ELR (cell line): ENCODE measurements around the gene EIF2D.
"Not testable (repeated sequence)": the region's sequence is repeated elsewhere in the genome, so short reads cannot be mapped to it uniquely, and the experiment has no call there.

Source experiments
- DNase-seq: peaks from one replicate; pipeline ENCODE4 v3.0.0-alpha.2; 2015; ENCODE audit warnings: low read depth

EIF2D gene

GRCh38 chr1:206586501-206587445, 25.5 kb downstream of the EIF2D start:
- no peak for DNase-seq

DNA sequence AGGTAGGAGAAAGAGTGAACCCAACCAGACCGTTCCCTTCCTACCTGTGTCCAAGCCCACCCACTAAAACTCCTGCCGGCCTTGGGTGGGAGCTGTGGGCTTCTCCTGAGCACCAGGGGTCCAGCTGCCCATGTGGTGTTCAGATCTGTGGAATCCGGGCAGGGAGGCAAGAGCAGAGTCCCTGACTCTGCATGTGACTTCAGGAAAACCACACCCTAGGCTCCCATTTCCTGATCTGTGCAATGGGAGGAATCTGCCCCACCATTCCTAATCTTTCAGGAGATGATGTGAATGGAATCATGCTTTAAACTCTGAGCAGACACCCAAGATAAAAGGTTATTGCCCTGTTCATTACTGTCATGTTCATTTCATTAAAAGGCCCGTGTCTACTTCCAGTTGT, 27.6 kb downstream of the EIF2D start:
- no peak for DNase-seq

GRCh38 chr1:206583707-206584648, 28.3 kb downstream of the EIF2D start:
- DNase-seq, result peak; percentile 77

- no peak for DNase-seq
Measured at GRCh38 chr1:206582971-206583706, 29.1 kb downstream of the EIF2D start.

DNA sequence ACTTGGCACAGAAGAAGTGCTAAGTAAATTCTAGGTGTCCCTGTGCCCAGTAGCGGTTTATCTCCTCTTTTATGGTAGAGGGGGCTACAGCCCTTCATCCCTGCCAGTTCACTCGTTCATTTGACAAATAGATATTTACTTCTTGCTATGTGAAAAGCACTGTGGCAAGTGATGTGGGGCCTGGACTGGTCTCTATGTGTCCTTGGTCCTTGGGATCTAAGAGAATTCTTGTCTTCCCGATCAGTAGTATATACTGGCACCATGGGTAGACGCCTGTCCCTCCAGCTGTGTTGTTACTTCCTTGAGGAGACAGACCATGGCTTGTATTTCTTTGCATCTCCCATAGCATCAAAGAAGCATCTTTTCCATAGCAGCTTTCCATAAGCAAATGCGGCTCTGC, 29.7 kb downstream of the EIF2D start:
- DNase-seq, result no peak

DNA sequence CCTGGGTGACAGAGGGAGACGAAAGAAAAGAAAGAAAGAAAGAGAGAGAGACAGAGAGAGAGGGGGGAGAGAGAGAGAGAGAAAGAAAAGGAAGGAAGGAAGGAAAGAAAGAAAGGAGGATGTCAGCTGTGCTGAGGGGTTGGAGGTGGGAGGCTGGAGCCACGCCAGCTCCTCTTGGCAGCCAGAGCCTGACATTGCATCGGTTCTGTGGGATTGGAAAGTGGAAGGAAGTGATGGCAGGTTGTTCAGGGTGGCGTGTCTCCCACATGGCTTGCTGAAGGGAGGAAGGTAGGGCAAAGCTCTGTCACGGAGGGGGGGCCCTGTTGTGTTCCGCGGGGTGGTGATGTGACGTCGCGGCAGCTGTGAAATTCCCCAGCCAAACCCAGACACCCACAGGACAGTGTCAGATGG, 30.7 kb downstream of the EIF2D start:
- no peak for DNase-seq

DNA sequence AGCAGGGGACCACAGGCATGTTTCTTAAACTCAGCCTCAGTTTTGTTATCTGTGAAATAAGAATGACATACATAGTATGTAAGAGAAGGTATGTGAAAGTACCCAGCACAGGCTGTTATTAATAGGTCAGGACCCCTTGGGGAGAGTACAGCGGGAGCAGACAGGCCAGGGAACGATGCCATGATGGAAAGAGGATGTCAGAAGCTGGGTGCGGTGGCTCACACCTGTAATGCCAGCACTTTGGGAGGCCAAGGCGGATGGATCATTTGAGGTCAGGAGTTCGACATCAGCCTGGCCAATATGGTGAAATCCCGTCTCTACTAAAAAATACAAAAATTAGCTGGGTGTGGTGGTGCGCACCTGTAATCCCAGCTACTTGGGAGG, 31.2 kb downstream of the EIF2D start:
- not testable (repeated sequence) for DNase-seq

- no peak for DNase-seq
Measured at GRCh38 chr1:206580438-206581113, 31.7 kb downstream of the EIF2D start.

DNA sequence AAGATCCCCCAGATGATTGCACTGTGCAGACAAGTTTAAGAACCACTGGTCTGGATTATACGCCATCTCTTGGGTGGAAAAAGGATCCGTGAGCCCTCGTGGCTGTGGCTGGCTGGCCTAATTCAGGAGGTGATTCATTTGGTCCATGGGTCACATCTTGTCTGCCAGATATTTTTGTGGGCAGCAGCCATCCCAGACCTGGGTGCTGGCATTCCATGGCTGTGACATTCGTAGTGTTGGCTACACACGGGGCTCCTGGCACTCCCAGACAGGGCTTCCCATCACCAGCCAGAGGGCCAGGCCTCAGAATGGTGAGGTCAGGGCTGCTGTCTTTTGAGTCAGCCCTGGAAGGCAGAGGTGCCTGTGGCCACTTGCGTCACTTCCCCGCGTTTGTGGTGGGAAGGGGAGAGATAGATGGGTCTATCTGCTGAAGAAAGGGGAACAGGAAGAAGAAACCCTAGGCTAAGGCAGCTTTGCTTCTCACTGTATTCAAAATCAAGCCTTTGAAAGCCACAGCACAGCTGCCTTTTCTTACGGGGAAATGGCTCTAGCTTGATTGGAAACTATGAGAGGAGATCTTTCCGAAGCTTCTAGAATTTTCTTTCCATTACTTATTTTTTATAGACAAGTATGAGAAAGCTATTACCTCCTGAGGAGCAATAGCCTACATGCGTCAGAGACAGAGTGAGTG, 32.4 kb downstream of the EIF2D start:
- DNase-seq, result peak; percentile 66

GRCh38 chr1:206578978-206579374, 33.3 kb downstream of the EIF2D start:
- DNase-seq, result no peak

GRCh38 chr1:206578068-206578977, 33.9 kb downstream of the EIF2D start:
- DNase-seq, result peak; percentile 42

- no peak for DNase-seq
Measured at GRCh38 chr1:206577626-206578025, 34.6 kb downstream of the EIF2D start.

DNA sequence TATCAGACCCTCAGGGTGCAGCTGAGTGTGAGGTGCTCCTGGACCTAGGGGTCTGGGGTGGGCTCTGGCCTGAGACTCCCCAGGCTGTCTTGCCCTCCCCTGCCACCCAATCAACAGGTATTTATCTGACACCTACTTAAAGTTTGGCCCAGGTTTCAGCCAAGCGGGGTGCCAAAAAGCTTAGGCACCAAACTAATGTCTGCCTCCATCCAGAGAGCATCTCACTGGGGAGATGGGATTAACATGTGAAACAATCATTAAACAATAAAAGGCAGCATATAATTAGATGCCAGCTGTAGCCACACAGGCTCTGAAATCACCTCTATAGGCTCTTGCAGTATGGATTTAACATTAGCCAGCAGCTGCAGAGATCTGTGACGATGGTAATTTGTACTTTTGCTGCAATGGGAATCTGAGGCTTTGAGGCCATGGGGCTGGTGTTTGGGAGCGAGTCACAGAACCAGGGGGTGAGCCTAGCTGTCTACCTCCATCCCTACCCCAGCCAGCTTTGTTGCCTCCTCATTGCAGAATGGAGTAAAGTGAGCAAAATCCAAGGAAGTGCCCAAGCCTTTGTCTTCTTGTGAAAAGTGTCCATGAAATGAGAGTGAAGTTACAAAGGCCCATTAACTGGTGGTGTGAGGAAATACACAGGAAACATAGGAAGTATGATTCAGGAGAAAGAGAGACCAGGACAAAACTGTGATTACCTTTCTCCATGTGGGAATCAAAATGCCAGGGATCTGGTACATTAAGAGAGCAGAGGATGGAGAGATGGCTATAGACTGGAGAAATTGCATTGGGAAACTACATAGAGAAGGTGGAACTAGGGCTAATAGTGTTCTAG, 36.1 kb downstream of the EIF2D start:
- no peak for DNase-seq

GRCh38 chr1:206575165-206575893, 36.9 kb downstream of the EIF2D start:
- DNase-seq, result peak; percentile 54

DNA sequence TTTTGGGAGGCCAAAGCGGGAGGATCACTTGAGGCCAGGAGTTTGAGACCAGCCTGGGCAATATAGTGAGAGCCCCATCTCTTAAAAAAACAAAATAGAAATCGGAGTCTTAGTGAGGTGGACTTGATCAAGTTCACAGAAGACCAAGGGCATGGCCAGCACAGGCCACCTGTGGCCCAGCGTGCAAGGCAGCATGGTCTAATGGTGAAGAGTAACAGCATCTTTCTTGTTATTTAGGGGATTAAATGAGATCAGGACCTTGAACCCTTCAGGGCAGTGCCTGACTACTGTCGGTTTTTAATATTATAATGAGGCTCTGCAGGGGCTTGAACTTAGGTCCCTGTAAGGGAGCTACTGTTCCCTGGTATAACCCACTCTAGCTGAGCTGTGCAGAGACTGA, 38.5 kb downstream of the EIF2D start:
- no peak for DNase-seq

- DNase-seq, result no peak
Measured at GRCh38 chr1:206573319-206573718, 38.9 kb downstream of the EIF2D start.

- no peak for DNase-seq
Measured at GRCh38 chr1:206572835-206573234, 39.4 kb downstream of the EIF2D start.

DNA sequence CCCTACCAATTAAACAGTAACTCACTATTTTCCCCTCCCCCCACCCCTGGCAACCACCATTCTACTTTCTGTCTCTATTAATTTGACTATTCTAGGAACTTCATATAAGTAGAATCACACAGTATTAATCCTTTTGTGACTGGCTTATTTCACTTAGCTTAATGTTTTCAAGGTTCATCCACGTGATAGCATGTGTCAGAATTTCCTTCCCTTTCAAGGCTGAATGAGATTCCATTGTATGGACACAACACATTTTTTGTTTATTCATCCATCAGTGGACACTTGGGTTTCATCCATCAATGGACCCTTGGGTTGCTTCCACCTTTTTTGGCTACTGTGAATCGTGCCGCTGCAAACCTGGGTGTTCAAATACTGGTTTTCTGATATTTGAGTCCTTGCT, 41.7 kb downstream of the EIF2D start:
- DNase-seq, result no peak
